ENCODE results near the gene BABAM2.

BABAM2 gene

DNA sequence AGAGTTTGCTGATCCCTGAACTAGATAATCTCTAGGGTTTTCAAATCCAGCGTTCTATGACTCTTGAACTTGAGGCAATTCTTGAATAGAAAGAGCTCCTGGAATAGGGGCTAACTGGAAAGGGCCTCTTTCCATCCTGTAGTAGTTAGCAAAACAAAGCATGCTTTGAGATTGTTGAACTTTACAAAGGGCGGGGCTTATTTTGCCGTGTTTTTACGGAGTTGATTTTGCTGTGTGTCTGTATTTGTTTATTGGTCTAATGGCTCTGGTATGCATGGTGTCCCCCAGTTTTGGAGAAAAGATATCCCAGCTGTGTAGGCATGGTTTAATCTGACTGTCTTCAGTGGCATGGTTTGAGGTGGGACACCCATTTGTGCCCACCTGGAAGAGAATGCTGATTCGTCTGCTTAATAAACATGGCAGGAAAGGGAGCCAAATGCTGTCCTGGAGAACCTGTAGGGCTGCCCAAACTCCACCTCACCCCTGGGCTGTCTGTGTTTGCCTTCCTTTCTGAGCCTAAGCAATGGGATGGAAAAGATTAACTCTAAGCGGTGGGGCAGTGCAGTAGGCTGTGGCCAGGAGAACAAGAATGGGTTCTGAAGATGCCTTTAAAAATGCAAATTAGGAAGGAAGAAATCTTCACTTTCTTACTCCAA, 428.1 kb downstream of the BABAM2 start:
- CTCF ChIA-PET = no interaction called here
- POLR2A ChIA-PET = no interaction called here
- no peak for TF ChIP-seq ZNF658 (tag by site-specific recombination; IDR thresholded peaks at IDR 0.05)
- TF ChIP-seq ZNF350 (tag by site-specific recombination; IDR thresholded peaks at IDR 0.05) = no peak
- no peak for TF ChIP-seq ZNF747 (tag by site-specific recombination; IDR thresholded peaks at IDR 0.05)
- no peak for TF ChIP-seq ZFP37 (tag by site-specific recombination; IDR thresholded peaks at IDR 0.05)
- TF ChIP-seq ZNF548 (tag by site-specific recombination; IDR thresholded peaks at IDR 0.05) = no peak
- TF ChIP-seq ZNF514 (tag by site-specific recombination; IDR thresholded peaks at IDR 0.05) = no peak
- TF ChIP-seq, protein P1, sequence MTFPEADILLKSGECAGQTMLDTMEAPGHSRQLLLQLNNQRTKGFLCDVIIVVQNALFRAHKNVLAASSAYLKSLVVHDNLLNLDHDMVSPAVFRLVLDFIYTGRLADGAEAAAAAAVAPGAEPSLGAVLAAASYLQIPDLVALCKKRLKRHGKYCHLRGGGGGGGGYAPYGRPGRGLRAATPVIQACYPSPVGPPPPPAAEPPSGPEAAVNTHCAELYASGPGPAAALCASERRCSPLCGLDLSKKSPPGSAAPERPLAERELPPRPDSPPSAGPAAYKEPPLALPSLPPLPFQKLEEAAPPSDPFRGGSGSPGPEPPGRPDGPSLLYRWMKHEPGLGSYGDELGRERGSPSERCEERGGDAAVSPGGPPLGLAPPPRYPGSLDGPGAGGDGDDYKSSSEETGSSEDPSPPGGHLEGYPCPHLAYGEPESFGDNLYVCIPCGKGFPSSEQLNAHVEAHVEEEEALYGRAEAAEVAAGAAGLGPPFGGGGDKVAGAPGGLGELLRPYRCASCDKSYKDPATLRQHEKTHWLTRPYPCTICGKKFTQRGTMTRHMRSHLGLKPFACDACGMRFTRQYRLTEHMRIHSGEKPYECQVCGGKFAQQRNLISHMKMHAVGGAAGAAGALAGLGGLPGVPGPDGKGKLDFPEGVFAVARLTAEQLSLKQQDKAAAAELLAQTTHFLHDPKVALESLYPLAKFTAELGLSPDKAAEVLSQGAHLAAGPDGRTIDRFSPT (tag by site-specific recombination; IDR thresholded peaks at IDR 0.05) = no peak
- no peak for TF ChIP-seq GFI1B (tag by site-specific recombination; IDR thresholded peaks at IDR 0.05)

DNA sequence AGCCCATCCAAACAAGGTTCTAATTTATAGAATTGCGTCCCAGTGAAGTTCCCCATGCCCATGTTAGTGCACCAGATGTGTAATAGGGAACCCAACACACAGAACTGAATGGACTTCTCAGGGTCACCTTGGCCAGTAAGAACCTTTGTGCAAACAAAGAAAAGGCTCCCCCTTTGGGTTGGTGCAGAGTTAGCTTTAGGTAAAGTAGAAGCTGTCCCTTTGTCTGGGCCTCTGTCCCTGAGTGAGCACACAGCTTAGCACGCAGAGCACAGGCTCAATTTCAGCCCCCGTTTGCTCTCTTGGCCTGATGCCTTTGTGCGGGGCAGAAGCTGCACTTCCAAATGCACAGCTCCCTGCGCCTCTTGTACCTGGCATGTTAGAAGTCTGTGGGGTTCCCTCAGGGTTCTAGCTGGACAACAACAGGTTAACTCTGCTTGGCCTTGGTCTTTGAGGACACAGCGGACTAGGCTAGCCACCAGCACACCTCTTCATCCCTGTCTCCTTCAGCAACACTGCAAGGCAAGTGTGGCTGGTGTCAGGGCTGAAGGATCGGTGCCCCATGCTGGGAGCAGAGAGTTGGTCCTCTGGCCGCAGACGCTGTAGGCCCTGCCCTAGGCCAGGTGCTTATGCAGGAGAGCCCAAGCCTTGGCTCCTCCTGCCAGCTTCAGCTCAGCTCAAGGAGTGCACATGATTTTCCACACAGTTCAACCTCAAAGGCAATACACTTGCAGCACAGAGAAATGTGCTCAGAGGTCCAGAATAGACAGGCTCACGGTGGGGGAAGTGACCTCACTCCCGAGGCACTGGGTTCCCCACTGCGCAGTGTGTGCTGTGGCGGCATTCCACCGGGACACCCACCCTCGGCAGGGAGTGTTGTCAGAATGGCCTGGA, 428.8 kb downstream of the BABAM2 start:
- POLR2A ChIA-PET = no interaction called here
- CTCF ChIA-PET = no interaction called here
- TF ChIP-seq ZIC2 (tag by site-specific recombination; IDR thresholded peaks at IDR 0.05) = peak; percentile 33; the same call in 1 of the 2 replicates
- TF ChIP-seq, protein P2, sequence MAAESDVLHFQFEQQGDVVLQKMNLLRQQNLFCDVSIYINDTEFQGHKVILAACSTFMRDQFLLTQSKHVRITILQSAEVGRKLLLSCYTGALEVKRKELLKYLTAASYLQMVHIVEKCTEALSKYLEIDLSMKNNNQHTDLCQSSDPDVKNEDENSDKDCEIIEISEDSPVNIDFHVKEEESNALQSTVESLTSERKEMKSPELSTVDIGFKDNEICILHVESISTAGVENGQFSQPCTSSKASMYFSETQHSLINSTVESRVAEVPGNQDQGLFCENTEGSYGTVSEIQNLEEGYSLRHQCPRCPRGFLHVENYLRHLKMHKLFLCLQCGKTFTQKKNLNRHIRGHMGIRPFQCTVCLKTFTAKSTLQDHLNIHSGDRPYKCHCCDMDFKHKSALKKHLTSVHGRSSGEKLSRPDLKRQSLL (tag by site-specific recombination; IDR thresholded peaks at IDR 0.05) = no peak
- H3K4me1 ChIP-seq (ENCODE audit: control insufficient read depth, insufficient read depth, low read length) = no peaks in the 10 kb centered on the region
- H3K9me3 ChIP-seq (ENCODE audit: control insufficient read depth, insufficient read depth, low read depth, low read length) = no peaks in the 10 kb centered on the region
- no peaks in the 10 kb centered on the region for H3K36me3 ChIP-seq (ENCODE audit: control insufficient read depth in 2 of 2, insufficient read depth in 1 of 2, low read length in 2 of 2)
- H3K27ac ChIP-seq (ENCODE audit: extremely low read depth, low read depth, low read length) = no peak overlapping the region
- no peak overlapping the region for H3K4me3 ChIP-seq (ENCODE audit: low read depth, low read length)

More for the DNA sequence above, 428.1 kb downstream of the BABAM2 start:
- H3K4me1 ChIP-seq (ENCODE audit: control insufficient read depth, insufficient read depth, low read length) = no peaks in the 10 kb centered on the region
- no peaks in the 10 kb centered on the region for H3K36me3 ChIP-seq (ENCODE audit: control insufficient read depth in 2 of 2, insufficient read depth in 1 of 2, low read length in 2 of 2)
- no peak overlapping the region for H3K4me3 ChIP-seq (ENCODE audit: low read depth, low read length)
- no peaks in the 10 kb centered on the region for H3K9me3 ChIP-seq (ENCODE audit: control insufficient read depth, insufficient read depth, low read depth, low read length)
- no peak overlapping the region for H3K27ac ChIP-seq (ENCODE audit: extremely low read depth, low read depth, low read length)

DNA sequence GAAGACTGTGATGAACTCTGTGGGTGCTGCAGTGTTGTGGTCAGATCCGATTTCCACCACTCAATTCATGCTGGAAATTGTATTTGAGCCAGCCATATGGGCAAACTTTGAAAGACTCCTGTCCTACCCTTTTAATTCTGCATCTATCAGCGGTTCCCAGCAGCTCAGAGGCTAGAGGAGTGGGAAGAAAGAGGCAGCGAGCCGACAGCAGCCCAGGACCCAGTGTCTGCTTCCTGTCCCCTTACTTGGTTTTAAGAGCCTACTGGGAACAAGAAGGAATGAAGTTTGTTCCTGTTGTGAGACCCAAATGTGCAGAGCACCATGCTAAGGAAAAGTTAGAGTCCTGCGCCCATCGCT, 429.5 kb downstream of the BABAM2 start:
- Histone ChIP-seq H3K27ac (ENCODE audit: extremely low read depth, low read depth, low read length) (no peak overlapping the region), H3K9me3 (ENCODE audit: control insufficient read depth, insufficient read depth, low read depth, low read length) (no peaks in the 10 kb centered on the region), H3K4me3 (ENCODE audit: low read depth, low read length) (no peak overlapping the region), H3K4me1 (ENCODE audit: control insufficient read depth, insufficient read depth, low read length) (no peaks in the 10 kb centered on the region), H3K36me3 (ENCODE audit: control insufficient read depth in 2 of 2, insufficient read depth in 1 of 2, low read length in 2 of 2) (no peaks in the 10 kb centered on the region)
- ChIA-PET CTCF (no interaction called here), POLR2A (no interaction called here)
- TF ChIP-seq BCL11B (tag by site-specific recombination; IDR thresholded peaks at IDR 0.05; ENCODE audit: low read depth) = no peak
- TF ChIP-seq ZFP41 (tag by site-specific recombination; IDR thresholded peaks at IDR 0.05; ENCODE audit: borderline replicate concordance) = no peak
- no peak for TF ChIP-seq ZBTB7A (tag by site-specific recombination; IDR thresholded peaks at IDR 0.05; ENCODE audit: low read depth)
- no peak for TF ChIP-seq ZFP3 (tag by site-specific recombination; IDR thresholded peaks at IDR 0.05; ENCODE audit: low read depth)
- TF ChIP-seq, protein P3, sequence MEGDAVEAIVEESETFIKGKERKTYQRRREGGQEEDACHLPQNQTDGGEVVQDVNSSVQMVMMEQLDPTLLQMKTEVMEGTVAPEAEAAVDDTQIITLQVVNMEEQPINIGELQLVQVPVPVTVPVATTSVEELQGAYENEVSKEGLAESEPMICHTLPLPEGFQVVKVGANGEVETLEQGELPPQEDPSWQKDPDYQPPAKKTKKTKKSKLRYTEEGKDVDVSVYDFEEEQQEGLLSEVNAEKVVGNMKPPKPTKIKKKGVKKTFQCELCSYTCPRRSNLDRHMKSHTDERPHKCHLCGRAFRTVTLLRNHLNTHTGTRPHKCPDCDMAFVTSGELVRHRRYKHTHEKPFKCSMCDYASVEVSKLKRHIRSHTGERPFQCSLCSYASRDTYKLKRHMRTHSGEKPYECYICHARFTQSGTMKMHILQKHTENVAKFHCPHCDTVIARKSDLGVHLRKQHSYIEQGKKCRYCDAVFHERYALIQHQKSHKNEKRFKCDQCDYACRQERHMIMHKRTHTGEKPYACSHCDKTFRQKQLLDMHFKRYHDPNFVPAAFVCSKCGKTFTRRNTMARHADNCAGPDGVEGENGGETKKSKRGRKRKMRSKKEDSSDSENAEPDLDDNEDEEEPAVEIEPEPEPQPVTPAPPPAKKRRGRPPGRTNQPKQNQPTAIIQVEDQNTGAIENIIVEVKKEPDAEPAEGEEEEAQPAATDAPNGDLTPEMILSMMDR (tag by site-specific recombination; IDR thresholded peaks at IDR 0.05) = no peak
- no peak for TF ChIP-seq ZNF24 (tag by site-specific recombination; IDR thresholded peaks at IDR 0.05)
- no peak for TF ChIP-seq ZNF211 (tag by site-specific recombination; IDR thresholded peaks at IDR 0.05; ENCODE audit: low read depth)
- TF ChIP-seq ZNF747 (tag by site-specific recombination; IDR thresholded peaks at IDR 0.05) = no peak
- no peak for TF ChIP-seq ZNF341 (tag by site-specific recombination; IDR thresholded peaks at IDR 0.05; ENCODE audit: low read depth)
- TF ChIP-seq REPIN1 (tag by site-specific recombination; IDR thresholded peaks at IDR 0.05; ENCODE audit: low read depth) = no peak
- no peak for TF ChIP-seq ZNF792 (tag by site-specific recombination; IDR thresholded peaks at IDR 0.05)
- no peak for TF ChIP-seq ZNF843 (tag by site-specific recombination; IDR thresholded peaks at IDR 0.05)
- no peak for TF ChIP-seq ZFP69B (tag by site-specific recombination; IDR thresholded peaks at IDR 0.05)
- TF ChIP-seq, protein P4, sequence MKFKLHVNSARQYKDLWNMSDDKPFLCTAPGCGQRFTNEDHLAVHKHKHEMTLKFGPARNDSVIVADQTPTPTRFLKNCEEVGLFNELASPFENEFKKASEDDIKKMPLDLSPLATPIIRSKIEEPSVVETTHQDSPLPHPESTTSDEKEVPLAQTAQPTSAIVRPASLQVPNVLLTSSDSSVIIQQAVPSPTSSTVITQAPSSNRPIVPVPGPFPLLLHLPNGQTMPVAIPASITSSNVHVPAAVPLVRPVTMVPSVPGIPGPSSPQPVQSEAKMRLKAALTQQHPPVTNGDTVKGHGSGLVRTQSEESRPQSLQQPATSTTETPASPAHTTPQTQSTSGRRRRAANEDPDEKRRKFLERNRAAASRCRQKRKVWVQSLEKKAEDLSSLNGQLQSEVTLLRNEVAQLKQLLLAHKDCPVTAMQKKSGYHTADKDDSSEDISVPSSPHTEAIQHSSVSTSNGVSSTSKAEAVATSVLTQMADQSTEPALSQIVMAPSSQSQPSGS (tag by site-specific recombination; IDR thresholded peaks at IDR 0.05; ENCODE audit: low read depth) = no peak
- no peak for TF ChIP-seq ZNF239 (tag by site-specific recombination; IDR thresholded peaks at IDR 0.05)
- no peak for TF ChIP-seq PRDM1 (tag by site-specific recombination; IDR thresholded peaks at IDR 0.05)
